GM13976 (cell line): ENCODE measurements around the gene TIMM10.

Experiments used
- DNase-seq: peaks from one replicate; pipeline ENCODE4 v3.0.0; 2012; ENCODE audit warnings: low spot score
- CTCF ChIP-seq: IDR thresholded peaks from 2 replicates; pipeline ENCODE4 v1.5.1; 2012; ENCODE audit warnings: borderline replicate concordance, mild to moderate bottlenecking; ENCODE audit not compliant: insufficient read depth; ENCODE audit errors: extremely low read depth, missing control alignments, control extremely low read depth
- in situ Hi-C: fragments of 300-500 bp; cut with MboI; formaldehyde crosslinking; loops from one replicate; pipeline ENCODE4 v1.12.0; 2022; ENCODE audit warnings: low sequenced_read_pairs, mixed read lengths, inconsistent platforms; ENCODE audit not compliant: unreplicated experiment

The TIMM10 gene

GRCh38 chr11:57566005-57566904 lies 35.7 kb upstream of the TIMM10 start:
- DNase-seq = peak; percentile 70
- in situ Hi-C loops = loop anchor here (5.0 kb wide), 1 partner anchor 76 kb away; no protein-coding TSS in a partner anchor
- TF ChIP-seq CTCF = no peak

GRCh38 chr11:57562596-57562995 lies 32.0 kb upstream of the TIMM10 start:
- no peak for DNase-seq
- TF ChIP-seq CTCF = no peak
- in situ Hi-C loops = no loop called here

- DNase-seq = no peak
- in situ Hi-C loops = no loop called here
- TF ChIP-seq CTCF = no peak
Observed at GRCh38 chr11:57560146-57560545, 29.6 kb upstream of the TIMM10 start.

- in situ Hi-C loops = no loop called here
- DNase-seq = no peak
- no peak for TF ChIP-seq CTCF
Observed at GRCh38 chr11:57556041-57556440, 25.5 kb upstream of the TIMM10 start.

GRCh38 chr11:57555393-57555792 lies 24.8 kb upstream of the TIMM10 start:
- no peak for TF ChIP-seq CTCF
- in situ Hi-C loops = no loop called here
- DNase-seq = no peak

- in situ Hi-C loops = no loop called here
- TF ChIP-seq CTCF = no peak
- no peak for DNase-seq
Observed at GRCh38 chr11:57552479-57552878, 21.9 kb upstream of the TIMM10 start.
